Mesodermal cell (in vitro differentiated cells): ENCODE data around the gene MYL5.
A peak's percentile ranks its signal among the peaks of the same experiment; 100 is the strongest.
"Not testable (repeated sequence)": the region's sequence is repeated elsewhere in the genome, so short reads cannot be mapped to it uniquely, and the experiment has no call there.

ENCODE experiments used
- H3K27ac ChIP-seq: 2 replicates; pipeline ENCODE4 v1.7.0; 2013; ENCODE audit warnings: mild to moderate bottlenecking, low read depth, low read length, moderate library complexity; ENCODE audit not compliant: severe bottlenecking
- H3K36me3 ChIP-seq: 2 replicates; pipeline ENCODE4 v1.7.1; 2013; ENCODE audit warnings: mild to moderate bottlenecking, low read length, moderate library complexity; ENCODE audit not compliant: control insufficient read depth, insufficient read depth
- H3K4me1 ChIP-seq: one replicate; pipeline ENCODE4 v1.7.1; 2013; ENCODE audit warnings: mild to moderate bottlenecking, low read length; ENCODE audit not compliant: insufficient read depth, control insufficient read depth, poor library complexity, severe bottlenecking
- H3K4me3 ChIP-seq: 2 replicates; pipeline ENCODE4 v1.7.0; 2013; ENCODE audit warnings: low read length, control low read depth, mild to moderate bottlenecking; ENCODE audit not compliant: insufficient read depth, poor library complexity, severe bottlenecking; ENCODE audit errors: extremely low read depth
- H3K9me3 ChIP-seq: 2 replicates; pipeline ENCODE4 v1.7.1; 2013; ENCODE audit warnings: mild to moderate bottlenecking, low read length, moderate library complexity; ENCODE audit not compliant: control insufficient read depth
- WGBS, 2 experiments: methylation state at CpG; one replicate each; pipeline ENCODE4 v1.1.5; 2013; ENCODE audit warnings: missing lambda C conversion rate in 2 of 2; ENCODE audit not compliant: insufficient coverage in 2 of 2; 5-methylcytosine and 5-hydroxymethylcytosine counted together

MYL5 gene

GRCh38 chr4:666822-667544 is 7.4 kb upstream of the MYL5 start:
- H3K4me3 ChIP-seq = no peak overlapping the region
- no peaks in the 10 kb centered on the region for H3K4me1 ChIP-seq
- no peak overlapping the region for H3K27ac ChIP-seq
- H3K36me3 ChIP-seq = peaks cover 6% of the 10 kb centered on the region
- 86 to 93% methylated on average over 13 of the region's 28 CpGs for WGBS, 2 experiments
- H3K9me3 ChIP-seq = no peaks in the 10 kb centered on the region

GRCh38 chr4:667545-667925 is 6.8 kb upstream of the MYL5 start:
- 57 to 75% methylated on average over 7 to 8 of the region's 10 CpGs for WGBS, 2 experiments
- Histone ChIP-seq H3K9me3 (no peaks in the 10 kb centered on the region), H3K36me3 (peaks cover 12% of the 10 kb centered on the region), H3K27ac (no peak overlapping the region), H3K4me3 (no peak overlapping the region), H3K4me1 (no peaks in the 10 kb centered on the region)

- H3K27ac ChIP-seq, H3K4me3 ChIP-seq, H3K4me1 ChIP-seq, H3K9me3 ChIP-seq: not testable (repeated sequence)
- peaks cover 18% of the 10 kb centered on the region for H3K36me3 ChIP-seq
- WGBS, 2 experiments = 90 to 100% methylated on average over 3 to 6 of the region's 6 CpGs
Measured at GRCh38 chr4:668219-668618, 6.1 kb upstream of the MYL5 start.

- H3K9me3 ChIP-seq, H3K27ac ChIP-seq, H3K4me1 ChIP-seq, H3K4me3 ChIP-seq: not testable (repeated sequence)
- WGBS, 2 experiments = 90 to 93% methylated on average over 7 to 9 of the region's 11 CpGs
- H3K36me3 ChIP-seq = peaks cover 18% of the 10 kb centered on the region
Measured at GRCh38 chr4:669806-670559, 4.4 kb upstream of the MYL5 start.

GRCh38 chr4:671769-672168 is 2.6 kb upstream of the MYL5 start:
- H3K9me3 ChIP-seq = no peaks in the 10 kb centered on the region
- peaks cover 18% of the 10 kb centered on the region for H3K36me3 ChIP-seq
- H3K4me3 ChIP-seq = no peak overlapping the region
- no peak overlapping the region for H3K27ac ChIP-seq
- peaks cover 10% of the 10 kb centered on the region for H3K4me1 ChIP-seq
- WGBS, 2 experiments = 100% methylated on average over 1 of the region's 3 CpGs

- Histone ChIP-seq H3K4me3 (peak overlapping the region; percentile 90), H3K9me3 (no peaks in the 10 kb centered on the region), H3K27ac (no peak overlapping the region), H3K4me1 (peaks cover 10% of the 10 kb centered on the region), H3K36me3 (peaks cover 18% of the 10 kb centered on the region)
- WGBS, 2 experiments = 13 to 14% methylated on average over 27 to 34 of the region's 55 CpGs
Measured at GRCh38 chr4:673349-674091, 822 bp upstream of the MYL5 start.

- peaks cover 10% of the 10 kb centered on the region for H3K4me1 ChIP-seq
- H3K27ac ChIP-seq = no peak overlapping the region
- peaks cover 18% of the 10 kb centered on the region for H3K36me3 ChIP-seq
- H3K4me3 ChIP-seq = peak overlapping the region; percentile 90
- WGBS, 2 experiments = 86 to 88% methylated on average over 25 to 26 of the region's 26 CpGs
- H3K9me3 ChIP-seq = no peaks in the 10 kb centered on the region
Measured at GRCh38 chr4:675036-675882, 917 bp downstream of the MYL5 start.

- H3K36me3 ChIP-seq = peaks cover 18% of the 10 kb centered on the region
- H3K4me3 ChIP-seq = no peak overlapping the region
- H3K4me1 ChIP-seq = peaks cover 17% of the 10 kb centered on the region
- H3K27ac ChIP-seq = no peak overlapping the region
- no peaks in the 10 kb centered on the region for H3K9me3 ChIP-seq
- 90% methylated on average over 18 to 19 of the region's 19 CpGs for WGBS, 2 experiments
Measured at GRCh38 chr4:675980-676870, 1.9 kb downstream of the MYL5 start.

- Histone ChIP-seq H3K4me3 (no peak overlapping the region), H3K27ac (no peak overlapping the region), H3K9me3 (no peaks in the 10 kb centered on the region), H3K4me1 (peaks cover 17% of the 10 kb centered on the region), H3K36me3 (peaks cover 13% of the 10 kb centered on the region)
- 90 to 91% methylated on average over 8 of the region's 8 CpGs for WGBS, 2 experiments
Measured at GRCh38 chr4:676871-677235, 2.5 kb downstream of the MYL5 start.
